Measurements from ENCODE around the gene ELOVL6. TPM values are rescaled to one million over a fixed set of nuclear protein-coding genes. Genes with fewer than 3 reads are reported as not detected.

ELOVL6 gene
- total RNA-seq, 5 donors from 2014 or later (not counting 1 experiment from before 2014, with no cell fraction given): 1.1 to 2.9 (median 2.0) TPM

DNA sequence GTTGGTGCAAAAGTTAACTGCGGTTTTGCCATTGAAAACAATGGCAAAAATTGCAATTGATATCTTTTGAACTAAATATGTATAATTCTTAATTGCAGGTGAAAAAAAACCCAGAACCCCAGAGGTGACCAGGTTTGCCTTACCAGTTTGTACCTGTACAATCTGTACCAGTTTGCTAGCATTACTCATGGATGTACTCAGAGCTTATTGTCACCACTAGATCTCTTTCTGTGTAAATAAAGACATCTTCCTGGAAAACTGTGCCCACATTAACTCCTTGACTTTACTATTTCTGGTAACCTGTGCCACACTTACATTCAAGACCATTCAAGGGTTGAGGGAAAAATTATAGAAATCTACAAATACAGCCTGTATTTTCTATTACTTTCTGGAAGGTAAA lies 139.7 kb downstream of the ELOVL6 start:
- ChIA-PET CTCF (interaction anchor here in 1 of 2 donors (1.4 kb wide), 1 partner anchor 10 kb away, joined by 6 read pairs; no protein-coding TSS in a partner anchor), POLR2A (interaction anchor here in 1 of 2 donors (0.5 kb wide), 1 partner anchor 106 kb away, joined by 5 read pairs; no protein-coding TSS in a partner anchor)
- Histone ChIP-seq H3K27me3 (replicated peaks in 1 of 2; ENCODE audit: control insufficient read depth in 2 of 2, extremely low read depth in 1 of 2, insufficient read depth in 2 of 2, low read length in 1 of 2) (no peaks in the 10 kb centered on the region), H3K4me1 (ENCODE audit: control insufficient read depth in 1 of 2, extremely low read depth in 1 of 2, insufficient read depth in 2 of 2, low read length in 2 of 2) (peaks cover 0 to 16% of the 10 kb centered on the region in 2 experiments), H3K36me3 (ENCODE audit: control insufficient read depth in 2 of 2, extremely low read depth in 1 of 2, insufficient read depth in 1 of 2, low read length in 1 of 2) (no peaks in the 10 kb centered on the region), H3K27ac (ENCODE audit: low read length) (peak overlapping the region; percentile 53), H3K4me3 (ENCODE audit: control insufficient read depth in 1 of 2, extremely low read depth in 1 of 2, low read length in 1 of 2) (no peak overlapping the region), H3K9me3 (no peaks in the 10 kb centered on the region)
- H3K27ac Mint-ChIP-seq: peak overlapping the region in 1 of 2 donors; percentile 87
- H3K36me3 Mint-ChIP-seq: no peaks in the 10 kb centered on the region
- H3K9me3 Mint-ChIP-seq: no peaks in the 10 kb centered on the region
- H3K4me1 Mint-ChIP-seq: peaks cover 16 to 46% (median 35%) of the 10 kb centered on the region in 3 donors
- no CpG with 5 or more reads among the region's 1 CpG for WGBS (ENCODE audit: insufficient coverage)
- peak overlapping the region in 1 of 3 donors; percentile 72 for H3K4me3 Mint-ChIP-seq
- H3K27me3 Mint-ChIP-seq: no peaks in the 10 kb centered on the region
- no peak for DNase-seq
- ATAC-seq (replicated peaks in 1 of 4): no peak

DNA sequence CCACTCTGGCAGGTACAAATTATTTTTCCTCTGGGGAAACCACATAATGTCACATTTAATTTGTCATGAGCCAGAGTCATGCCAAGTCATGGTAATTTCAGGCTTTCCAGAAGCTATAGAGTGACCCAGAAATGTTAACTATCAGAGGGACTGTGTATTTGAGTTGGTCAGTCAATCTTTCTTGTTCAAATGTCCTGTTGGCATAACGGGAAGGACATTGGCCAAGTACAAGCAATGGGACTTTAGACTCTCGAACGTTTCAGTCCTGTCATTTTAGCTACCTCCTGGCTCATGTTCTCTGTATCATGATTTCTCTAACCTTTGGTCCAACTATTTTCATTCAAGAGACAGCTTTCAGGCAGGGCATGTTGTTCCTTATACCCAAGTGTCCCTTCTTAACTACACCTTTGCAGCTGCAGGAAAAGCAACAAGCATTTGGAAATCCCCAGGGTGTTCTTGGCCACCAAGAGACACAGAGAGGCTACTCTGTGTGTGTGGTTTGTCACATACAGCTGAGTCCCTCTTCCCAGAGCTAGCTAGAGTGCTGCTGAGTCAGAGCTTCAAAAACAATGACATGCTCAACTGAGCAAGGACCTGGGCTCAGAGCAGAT lies 143.2 kb downstream of the ELOVL6 start:
- WGBS (ENCODE audit: insufficient coverage): 89% methylated on average over 3 of the region's 3 CpGs

DNA sequence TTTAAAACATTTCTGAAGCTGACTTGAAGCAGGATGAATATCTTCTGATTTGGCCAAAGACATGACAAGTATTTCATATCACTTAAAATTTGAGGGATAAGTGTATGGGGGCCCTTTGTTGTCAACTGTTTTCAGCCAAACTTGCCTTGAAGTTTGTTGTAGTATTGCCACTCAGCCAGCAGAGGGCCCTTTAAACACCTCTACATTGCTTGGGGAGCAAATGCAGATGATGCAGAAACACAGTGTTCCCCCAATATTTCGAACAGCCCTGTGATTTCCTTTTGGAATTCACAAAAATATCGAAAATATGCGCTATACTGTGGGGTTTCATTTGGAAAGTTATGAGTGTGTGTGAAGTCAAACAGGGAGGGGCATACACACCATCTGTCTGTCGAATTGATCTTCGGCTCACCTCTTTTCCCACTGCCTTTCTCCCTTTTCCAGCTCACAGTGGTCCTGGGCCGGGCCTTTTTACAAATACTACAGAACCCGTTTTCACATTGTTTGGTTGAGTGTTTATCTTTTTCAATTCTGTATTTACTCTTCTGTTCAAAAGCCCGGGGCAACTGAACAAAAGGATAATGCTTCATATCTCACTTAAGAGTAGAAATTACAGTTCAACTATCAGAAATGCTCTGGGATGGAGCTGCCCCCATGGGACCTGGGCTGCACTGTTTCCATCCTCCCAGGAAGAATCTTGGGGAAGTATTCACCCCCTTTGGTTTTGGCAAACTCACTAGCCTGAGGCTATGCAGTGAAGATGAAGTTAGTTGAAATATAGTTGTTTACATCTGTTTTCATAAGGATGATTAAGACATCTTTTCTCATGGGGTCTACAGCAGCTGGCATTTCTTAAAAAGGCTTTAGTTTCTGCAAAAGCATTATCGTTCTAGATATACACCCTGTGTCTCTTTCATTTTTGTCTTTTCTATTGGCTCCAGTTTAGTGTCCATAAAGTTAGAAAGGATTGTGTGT lies 148.2 kb downstream of the ELOVL6 start:
- Mint-ChIP-seq H3K4me3 (no peak overlapping the region), H3K4me1 (peaks cover under 1 to 4% (median 2%) of the 10 kb centered on the region in 3 donors), H3K9me3 (no peaks in the 10 kb centered on the region), H3K27ac (no peak overlapping the region), H3K27me3 (no peaks in the 10 kb centered on the region), H3K36me3 (no peaks in the 10 kb centered on the region)
- Histone ChIP-seq H3K36me3 (ENCODE audit: control insufficient read depth in 2 of 2, extremely low read depth in 1 of 2, insufficient read depth in 1 of 2, low read length in 1 of 2) (no peaks in the 10 kb centered on the region), H3K27ac (ENCODE audit: low read length) (no peak overlapping the region), H3K4me3 (ENCODE audit: control insufficient read depth in 1 of 2, extremely low read depth in 1 of 2, low read length in 1 of 2) (no peak overlapping the region), H3K27me3 (replicated peaks in 1 of 2; ENCODE audit: control insufficient read depth in 2 of 2, extremely low read depth in 1 of 2, insufficient read depth in 2 of 2, low read length in 1 of 2) (no peaks in the 10 kb centered on the region), H3K9me3 (no peaks in the 10 kb centered on the region), H3K4me1 (ENCODE audit: control insufficient read depth in 1 of 2, extremely low read depth in 1 of 2, insufficient read depth in 2 of 2, low read length in 2 of 2) (no peaks in the 10 kb centered on the region)
- ChIA-PET CTCF (interaction anchor here (0.6 to 5.1 kb wide), 22 partner anchors 9 to 1185 kb away, joined by 3 to 18 read pairs (median 4); no protein-coding TSS in a partner anchor), POLR2A (interaction anchor here in 1 of 2 donors (0.5 to 0.7 kb wide), 2 partner anchors 161 to 460 kb away, joined by 3 read pairs; no protein-coding TSS in a partner anchor)
- 100% methylated on average over 1 of the region's 9 CpGs for WGBS (ENCODE audit: insufficient coverage)
- peak; percentile 12 to 71 (median 37) for DNase-seq
- peak; percentile 27 to 46 (median 40) for ATAC-seq (replicated peaks in 1 of 4)

More for the DNA sequence above, 143.2 kb downstream of the ELOVL6 start:
- peaks cover 16 to 33% (median 24%) of the 10 kb centered on the region in 3 donors for H3K4me1 Mint-ChIP-seq
- H3K36me3 Mint-ChIP-seq: no peaks in the 10 kb centered on the region
- no peak overlapping the region for H3K4me3 Mint-ChIP-seq
- H3K9me3 Mint-ChIP-seq: no peaks in the 10 kb centered on the region
- CTCF ChIA-PET: interaction anchor here (0.6 to 1.0 kb wide), 4 partner anchors 50 to 470 kb away, joined by 3 to 6 read pairs (median 3); no protein-coding TSS in a partner anchor
- POLR2A ChIA-PET: interaction anchor here in 1 of 2 donors (0.6 kb wide), 1 partner anchor 1399 kb away, joined by 3 read pairs; no protein-coding TSS in a partner anchor
- Histone ChIP-seq H3K4me3 (ENCODE audit: control insufficient read depth in 1 of 2, extremely low read depth in 1 of 2, low read length in 1 of 2) (no peak overlapping the region), H3K27ac (ENCODE audit: low read length) (no peak overlapping the region), H3K36me3 (ENCODE audit: control insufficient read depth in 2 of 2, extremely low read depth in 1 of 2, insufficient read depth in 1 of 2, low read length in 1 of 2) (no peaks in the 10 kb centered on the region), H3K27me3 (replicated peaks in 1 of 2; ENCODE audit: control insufficient read depth in 2 of 2, extremely low read depth in 1 of 2, insufficient read depth in 2 of 2, low read length in 1 of 2) (no peaks in the 10 kb centered on the region), H3K4me1 (ENCODE audit: control insufficient read depth in 1 of 2, extremely low read depth in 1 of 2, insufficient read depth in 2 of 2, low read length in 2 of 2) (peaks cover 0 to 4% of the 10 kb centered on the region in 2 experiments), H3K9me3 (no peaks in the 10 kb centered on the region)
- no peaks in the 10 kb centered on the region for H3K27me3 Mint-ChIP-seq
- DNase-seq: peak in 2 of 35 experiments; percentile 2 to 19
- H3K27ac Mint-ChIP-seq: no peak overlapping the region
- ATAC-seq (replicated peaks in 1 of 4): no peak

DNA sequence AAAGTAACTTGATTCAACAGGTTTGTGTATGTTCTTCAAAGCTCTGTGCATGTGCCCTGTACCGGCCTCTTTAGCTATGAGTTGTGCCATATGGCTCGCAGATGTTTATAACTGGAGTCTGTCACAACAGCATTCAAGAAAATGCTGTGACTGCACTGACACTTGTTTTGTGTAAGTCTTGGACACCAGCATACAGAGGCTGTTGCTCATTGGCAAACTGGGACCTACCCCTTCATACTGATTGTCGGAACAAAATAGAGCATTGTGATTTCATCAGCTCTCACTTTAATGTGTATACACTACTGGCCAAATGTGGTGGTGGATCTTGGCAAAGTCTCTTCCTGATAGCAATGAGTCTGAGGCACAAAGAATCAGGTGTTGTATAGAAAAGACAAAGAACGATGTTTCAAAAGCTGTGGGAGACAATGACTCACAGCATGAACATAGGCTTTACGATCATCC lies 151.8 kb downstream of the ELOVL6 start:
- H3K27ac Mint-ChIP-seq: no peak overlapping the region
- peaks cover 0 to 3% of the 10 kb centered on the region in 2 experiments for H3K27me3 ChIP-seq (replicated peaks in 1 of 2; ENCODE audit: control insufficient read depth in 2 of 2, extremely low read depth in 1 of 2, insufficient read depth in 2 of 2, low read length in 1 of 2)
- no peaks in the 10 kb centered on the region for H3K9me3 Mint-ChIP-seq
- WGBS (ENCODE audit: insufficient coverage): 94% methylated on average over 2 of the region's 5 CpGs
- H3K4me1 Mint-ChIP-seq: peaks cover 2 to 15% (median 4%) of the 10 kb centered on the region in 3 donors
- H3K4me3 ChIP-seq (ENCODE audit: control insufficient read depth in 1 of 2, extremely low read depth in 1 of 2, low read length in 1 of 2): no peak overlapping the region
- CTCF ChIA-PET: interaction anchor here (0.6 to 1.1 kb wide), 6 partner anchors 67 to 1902 kb away, joined by 3 read pairs; no protein-coding TSS in a partner anchor
- H3K4me3 Mint-ChIP-seq: no peak overlapping the region
- no peaks in the 10 kb centered on the region for H3K36me3 Mint-ChIP-seq
- POLR2A ChIA-PET: no interaction called here
- no peak for ATAC-seq (replicated peaks in 1 of 4)
- no peaks in the 10 kb centered on the region for H3K36me3 ChIP-seq (ENCODE audit: control insufficient read depth in 2 of 2, extremely low read depth in 1 of 2, insufficient read depth in 1 of 2, low read length in 1 of 2)
- no peak overlapping the region for H3K27ac ChIP-seq (ENCODE audit: low read length)
- no peaks in the 10 kb centered on the region for H3K9me3 ChIP-seq
- H3K4me1 ChIP-seq (ENCODE audit: control insufficient read depth in 1 of 2, extremely low read depth in 1 of 2, insufficient read depth in 2 of 2, low read length in 2 of 2): no peaks in the 10 kb centered on the region
- peaks cover 8 to 10% of the 10 kb centered on the region in 2 donors for H3K27me3 Mint-ChIP-seq
- DNase-seq: no peak

DNA sequence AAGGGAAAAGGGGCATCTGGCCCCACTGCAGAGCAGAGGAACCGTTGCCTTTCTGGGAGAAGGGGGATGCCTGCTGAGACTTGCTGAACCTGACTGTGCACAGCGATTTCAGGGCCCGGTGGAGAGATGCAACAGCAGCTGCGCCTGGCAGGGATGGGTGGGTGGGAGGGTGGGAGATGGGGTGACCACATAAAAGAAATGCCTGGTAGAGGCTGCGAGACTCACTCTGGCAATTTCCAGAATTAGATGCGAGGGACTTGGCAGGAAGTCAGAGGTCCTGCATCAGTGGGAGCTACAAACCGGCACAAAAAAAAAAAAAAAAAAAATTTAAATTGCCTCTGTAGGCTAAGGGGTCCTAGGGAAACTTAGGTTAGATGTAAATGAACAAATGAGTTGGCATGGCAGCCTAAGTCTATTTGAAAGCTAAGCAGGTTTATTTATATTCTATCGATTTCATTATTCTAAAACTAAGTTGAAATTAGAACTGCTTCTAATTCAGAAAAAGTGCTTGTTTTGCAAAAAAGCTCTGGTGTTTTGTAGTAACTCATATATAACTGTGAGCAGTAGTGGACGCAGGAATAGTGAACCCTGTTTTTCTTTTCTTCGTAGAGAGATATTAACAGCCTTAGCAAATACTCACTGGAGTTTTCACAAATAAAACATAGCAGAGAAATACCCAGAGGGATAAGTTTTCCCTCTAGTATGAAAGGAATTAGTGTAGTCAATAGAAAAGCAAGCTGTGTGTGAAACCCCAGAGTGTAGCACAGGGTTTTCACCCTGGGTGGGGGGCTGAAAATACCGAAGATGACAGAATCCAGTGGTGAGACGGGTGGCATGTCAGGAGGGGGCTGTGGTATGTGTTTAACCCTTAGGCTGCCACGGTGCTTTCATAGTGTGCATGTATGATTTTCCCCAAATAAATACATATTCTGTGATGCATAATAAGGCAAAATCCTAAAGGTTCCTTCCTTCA lies 155.6 kb downstream of the ELOVL6 start:
- H3K4me3 ChIP-seq (ENCODE audit: control insufficient read depth in 1 of 2, extremely low read depth in 1 of 2, low read length in 1 of 2): no peak overlapping the region
- peaks cover 2 to 12% (median 2%) of the 10 kb centered on the region in 3 donors for H3K4me1 Mint-ChIP-seq
- peaks cover 0 to 6% of the 10 kb centered on the region in 2 experiments for H3K27me3 ChIP-seq (replicated peaks in 1 of 2; ENCODE audit: control insufficient read depth in 2 of 2, extremely low read depth in 1 of 2, insufficient read depth in 2 of 2, low read length in 1 of 2)
- no peaks in the 10 kb centered on the region for H3K9me3 ChIP-seq
- no peaks in the 10 kb centered on the region for H3K9me3 Mint-ChIP-seq
- H3K27ac ChIP-seq (ENCODE audit: low read length): no peak overlapping the region
- ChIA-PET POLR2A (no interaction called here), CTCF (interaction anchor here in 1 of 2 donors (0.6 to 1.1 kb wide), 3 partner anchors 9 to 1026 kb away, joined by 3 to 4 read pairs (median 3); no protein-coding TSS in a partner anchor)
- H3K4me1 ChIP-seq (ENCODE audit: control insufficient read depth in 1 of 2, extremely low read depth in 1 of 2, insufficient read depth in 2 of 2, low read length in 2 of 2): no peaks in the 10 kb centered on the region
- peaks cover 8 to 10% of the 10 kb centered on the region in 2 donors for H3K27me3 Mint-ChIP-seq
- no peak overlapping the region for H3K4me3 Mint-ChIP-seq
- 0% methylated on average over 2 of the region's 13 CpGs for WGBS (ENCODE audit: insufficient coverage)
- no peak overlapping the region for H3K27ac Mint-ChIP-seq
- no peaks in the 10 kb centered on the region for H3K36me3 Mint-ChIP-seq
- ATAC-seq (replicated peaks in 1 of 4): no peak
- no peak for DNase-seq
- H3K36me3 ChIP-seq (ENCODE audit: control insufficient read depth in 2 of 2, extremely low read depth in 1 of 2, insufficient read depth in 1 of 2, low read length in 1 of 2): no peaks in the 10 kb centered on the region

Measured in T-cell (primary cell).